Mucosa of descending colon (tissue), 3 donors: ENCODE data around the gene AKT3. TPM values are rescaled to one million over a fixed set of nuclear protein-coding genes. Genes with fewer than 3 reads are reported as not detected.

Source experiments
- ATAC-seq: fragments of 200-7000 bp; cut with Tn5 transposase; one replicate; pipeline ENCODE4 v1.9.1; 2020; ENCODE audit warnings: mild to moderate bottlenecking, moderate library complexity
- DNase-seq, 3 donors: peaks; one replicate each; pipeline ENCODE4 v3.0.0-alpha.2; 2020
- H3K36me3 ChIP-seq: fragments of 200-600 bp; one replicate; pipeline ENCODE4 v1.8.0; 2021; ENCODE audit warnings: low read depth, mild to moderate bottlenecking
- H3K4me1 ChIP-seq: fragments of 200-600 bp; one replicate; pipeline ENCODE4 v1.8.0; 2021; ENCODE audit warnings: low read depth, mild to moderate bottlenecking
- H3K4me3 ChIP-seq: fragments of 200-600 bp; one replicate; pipeline ENCODE4 v1.8.0; 2021; ENCODE audit warnings: mild to moderate bottlenecking
- H3K9me3 ChIP-seq: fragments of 200-600 bp; one replicate; pipeline ENCODE4 v1.8.0; 2021; ENCODE audit warnings: mild to moderate bottlenecking
- intact Hi-C, 2 donors: fragments of 100-400 bp; cut with DNase I in 1 of 2; cut with micrococcal nuclease in 1 of 2; formaldehyde crosslinking; loops; one replicate each; pipeline versions ENCODE4 v1.11.0 to v1.11.1; 2022; cut with DNase I, micrococcal nuclease
- total RNA-seq, 3 donors: library from RNA; stranded (reverse); fragmentation: NEBNext Ultra II Directional in 2 of 3; extraction: Animal tissue kit (Norgen Biotek cat#: 25700) in 2 of 3; gene quantifications; one replicate each; pipeline versions ENCODE4 v1.2.1 to v1.2.4, GENCODE V29; 2021 to 2023
- TF ChIP-seq, protein P1 (sequence below): fragments of 200-600 bp; IDR thresholded peaks from one replicate; pipeline ENCODE4 v1.8.0; 2022; ENCODE audit warnings: antibody characterized with exemption, mild to moderate bottlenecking
- donor health status: DM: no; HTN: no; CAD: no; lungs with moderate emphysema.
- donor health status: DM: no; HTN: no; CAD: no.
- donor health status: DM: no; HTN: yes; CAD: no.

AKT3 gene
- total RNA-seq, 3 donors from 2014 or later, result 8.2 to 119 (median 12.6) TPM

DNA sequence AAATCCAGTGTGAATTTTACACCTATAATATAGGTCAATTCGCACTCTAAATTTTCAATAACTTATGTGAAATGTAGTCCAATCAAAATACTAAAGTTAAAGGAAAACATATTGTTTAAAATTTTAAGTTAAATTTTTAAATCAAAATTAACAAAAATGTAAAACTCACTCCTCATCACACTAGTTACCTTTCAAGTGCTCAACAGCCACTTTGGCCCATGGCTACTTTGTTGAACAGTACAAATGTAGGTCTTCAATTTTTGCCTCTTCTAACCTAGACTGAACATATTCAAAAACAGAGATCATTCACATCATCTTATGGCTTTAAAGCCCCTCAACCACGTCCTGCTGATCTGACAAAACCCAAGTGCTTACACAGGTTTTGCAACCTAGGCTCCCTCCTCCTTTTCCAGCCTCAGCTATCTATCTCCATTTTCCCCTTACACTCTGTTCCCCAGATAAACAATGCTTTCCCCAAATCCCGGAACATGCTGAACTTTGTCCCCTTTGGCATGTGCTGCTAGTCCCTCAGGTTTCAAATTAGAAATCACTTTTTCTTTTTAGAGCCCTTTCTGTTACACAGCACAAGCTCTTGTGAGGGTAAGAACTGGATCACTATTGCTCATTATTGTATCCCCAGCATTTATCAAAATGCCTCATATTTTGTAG is 110.6 kb downstream of the AKT3 start:
- Histone ChIP-seq H3K4me3 (no peak overlapping the region), H3K36me3 (no peaks in the 10 kb centered on the region), H3K4me1 (no peaks in the 10 kb centered on the region), H3K9me3 (no peaks in the 10 kb centered on the region)
- no peak for DNase-seq
- TF ChIP-seq, protein P1, sequence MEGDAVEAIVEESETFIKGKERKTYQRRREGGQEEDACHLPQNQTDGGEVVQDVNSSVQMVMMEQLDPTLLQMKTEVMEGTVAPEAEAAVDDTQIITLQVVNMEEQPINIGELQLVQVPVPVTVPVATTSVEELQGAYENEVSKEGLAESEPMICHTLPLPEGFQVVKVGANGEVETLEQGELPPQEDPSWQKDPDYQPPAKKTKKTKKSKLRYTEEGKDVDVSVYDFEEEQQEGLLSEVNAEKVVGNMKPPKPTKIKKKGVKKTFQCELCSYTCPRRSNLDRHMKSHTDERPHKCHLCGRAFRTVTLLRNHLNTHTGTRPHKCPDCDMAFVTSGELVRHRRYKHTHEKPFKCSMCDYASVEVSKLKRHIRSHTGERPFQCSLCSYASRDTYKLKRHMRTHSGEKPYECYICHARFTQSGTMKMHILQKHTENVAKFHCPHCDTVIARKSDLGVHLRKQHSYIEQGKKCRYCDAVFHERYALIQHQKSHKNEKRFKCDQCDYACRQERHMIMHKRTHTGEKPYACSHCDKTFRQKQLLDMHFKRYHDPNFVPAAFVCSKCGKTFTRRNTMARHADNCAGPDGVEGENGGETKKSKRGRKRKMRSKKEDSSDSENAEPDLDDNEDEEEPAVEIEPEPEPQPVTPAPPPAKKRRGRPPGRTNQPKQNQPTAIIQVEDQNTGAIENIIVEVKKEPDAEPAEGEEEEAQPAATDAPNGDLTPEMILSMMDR, result no peak
- ATAC-seq, result no peak
- intact Hi-C loops, result loop anchor here in 1 of 2 donors (10.0 kb wide), 1 partner anchor 395 kb away; no protein-coding TSS in a partner anchor

DNA sequence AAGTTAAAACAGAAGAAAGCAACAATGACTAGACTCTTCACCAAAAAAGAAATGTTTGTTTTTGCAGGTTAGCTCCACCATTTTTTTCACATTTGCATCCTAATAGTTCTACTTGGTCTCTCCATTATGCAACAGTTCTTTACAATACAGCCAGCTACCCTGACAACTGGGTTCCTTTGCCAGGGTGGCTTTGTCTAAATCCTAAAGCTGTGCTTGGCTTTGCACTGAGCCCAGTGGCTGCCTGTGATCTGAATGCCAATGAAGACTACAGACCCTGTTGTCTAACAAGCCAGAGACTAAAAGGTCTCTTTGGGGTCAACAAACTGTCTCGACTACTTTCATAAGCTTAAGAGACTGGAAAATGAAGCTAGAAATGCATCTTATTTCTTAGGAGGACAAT is 112.0 kb downstream of the AKT3 start:
- no peaks in the 10 kb centered on the region for H3K9me3 ChIP-seq
- H3K4me3 ChIP-seq, result no peak overlapping the region
- ATAC-seq (no peak), DNase-seq (no peak)
- H3K4me1 ChIP-seq, result no peaks in the 10 kb centered on the region
- no peaks in the 10 kb centered on the region for H3K36me3 ChIP-seq
- TF ChIP-seq, protein P1, result no peak
- intact Hi-C loops, result no loop called here

DNA sequence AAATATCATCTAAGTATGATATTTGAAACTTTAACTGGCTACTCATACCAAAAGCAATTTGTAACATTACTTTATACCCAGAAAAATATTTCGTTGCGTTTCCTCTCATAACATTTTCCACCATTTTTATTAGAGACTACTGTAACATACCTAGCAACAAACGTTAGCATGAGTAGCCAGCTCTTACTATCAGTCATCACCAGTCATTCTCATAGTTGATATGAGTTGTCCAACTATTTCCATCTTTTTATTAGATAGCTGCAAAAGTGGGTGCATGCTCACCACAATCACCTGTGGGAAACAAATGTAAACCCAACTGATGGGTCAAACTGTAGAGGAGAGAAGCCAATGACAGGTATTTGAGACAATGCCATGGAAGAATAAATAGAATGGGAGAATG is 114.6 kb downstream of the AKT3 start:
- DNase-seq (no peak), ATAC-seq (no peak)
- H3K36me3 ChIP-seq, result no peaks in the 10 kb centered on the region
- H3K4me1 ChIP-seq, result no peaks in the 10 kb centered on the region
- no peaks in the 10 kb centered on the region for H3K9me3 ChIP-seq
- H3K4me3 ChIP-seq, result no peak overlapping the region
- intact Hi-C loops, result no loop called here
- TF ChIP-seq, protein P1, result no peak

DNA sequence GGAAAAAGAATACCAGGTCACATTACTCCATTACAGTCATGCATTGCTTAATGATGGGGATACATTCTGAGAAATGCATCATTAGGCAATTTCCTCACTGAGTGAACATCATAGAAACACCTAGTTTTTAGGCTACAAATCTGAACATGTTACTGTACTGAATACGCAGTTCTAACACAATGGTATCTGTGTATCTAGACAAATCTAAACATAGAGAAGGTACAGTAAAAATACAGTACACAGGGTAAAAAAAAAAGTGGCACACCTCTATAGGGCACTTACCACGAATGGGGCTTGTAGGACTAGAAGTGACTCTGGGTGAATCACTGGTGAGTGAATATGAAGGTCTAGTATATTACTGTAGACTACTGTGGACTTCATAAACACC is 115.7 kb downstream of the AKT3 start:
- H3K36me3 ChIP-seq, result no peaks in the 10 kb centered on the region
- H3K4me3 ChIP-seq, result no peak overlapping the region
- TF ChIP-seq, protein P1, result no peak
- intact Hi-C loops, result no loop called here
- no peaks in the 10 kb centered on the region for H3K9me3 ChIP-seq
- DNase-seq (no peak), ATAC-seq (no peak)
- H3K4me1 ChIP-seq, result no peaks in the 10 kb centered on the region

DNA sequence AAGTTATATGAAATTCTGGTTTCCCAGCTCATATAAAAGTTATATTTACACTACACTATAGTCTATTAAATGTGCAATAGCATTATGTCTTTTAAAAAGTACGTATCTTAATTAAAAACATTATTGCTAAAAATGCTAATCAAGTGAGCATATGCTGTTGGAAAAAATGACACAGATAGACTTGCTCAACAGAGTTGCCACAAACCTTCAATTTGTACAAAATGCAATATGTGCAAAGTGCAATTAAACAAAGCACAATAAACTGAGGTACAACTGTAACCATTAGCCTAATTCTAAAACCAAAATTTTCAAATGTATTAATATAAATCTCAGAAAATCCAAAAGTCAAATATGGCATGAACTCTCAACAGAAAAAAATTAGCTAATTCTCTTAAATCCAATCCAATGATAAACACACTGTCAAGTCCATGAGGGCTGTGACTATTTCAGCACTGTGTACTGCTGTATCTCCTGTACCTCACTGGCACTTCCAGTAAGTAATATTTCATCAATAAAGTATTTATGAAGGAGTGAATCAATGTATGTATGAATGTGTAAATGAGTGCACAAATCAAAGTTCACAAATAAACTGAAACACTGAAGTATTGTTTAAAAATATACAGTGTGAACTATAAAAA is 116.3 kb downstream of the AKT3 start:
- ATAC-seq (no peak), DNase-seq (no peak)
- Histone ChIP-seq H3K9me3 (no peaks in the 10 kb centered on the region), H3K36me3 (no peaks in the 10 kb centered on the region), H3K4me3 (no peak overlapping the region), H3K4me1 (no peaks in the 10 kb centered on the region)
- TF ChIP-seq, protein P1, result no peak
- intact Hi-C loops, result no loop called here
